Spleen (tissue), 11 donors: ENCODE results near the gene USP36. TPM values are rescaled to one million over a fixed set of nuclear protein-coding genes. Genes with fewer than 3 reads are reported as not detected.

Experiments used
- DNase-seq: peaks from one replicate; pipeline ENCODE4 v3.0.0-alpha.2; 2020
- H3K27ac ChIP-seq, 8 donors: fragments of 200-600 bp; sonication (generic) in 7 of 8; 1 replicate in 4 of 8; 2 replicates in 4 of 8; pipeline versions ENCODE4 v1.5.0 to v1.8.0; 2016 to 2021; ENCODE audit warnings: inconsistent platforms in 4 of 8, mild to moderate bottlenecking in 4 of 8, moderate library complexity in 1 of 8
- H3K27me3 ChIP-seq, 7 donors: fragments of 200-600 bp; sonication (generic) in 6 of 7; replicated peaks in 1 of 7; 1 replicate in 4 of 7; 2 replicates in 3 of 7; pipeline versions ENCODE4 v1.5.0 to v1.8.0; 2016 to 2021; ENCODE audit warnings: inconsistent platforms in 3 of 7, mild to moderate bottlenecking in 1 of 7
- H3K36me3 ChIP-seq, 6 donors: fragments of 200-600 bp; sonication (generic) in 5 of 6; 1 replicate in 4 of 6; 2 replicates in 2 of 6; pipeline versions ENCODE4 v1.5.0 to v1.8.0; 2016 to 2021; ENCODE audit warnings: inconsistent platforms in 2 of 6
- H3K4me1 ChIP-seq, 6 donors: fragments of 200-600 bp; sonication (generic) in 5 of 6; 1 replicate in 3 of 6; 2 replicates in 3 of 6; pipeline versions ENCODE4 v1.5.0 to v1.8.0; 2016 to 2021; ENCODE audit warnings: inconsistent platforms in 3 of 6
- H3K4me3 ChIP-seq, 8 donors: fragments of 200-600 bp; sonication (generic) in 7 of 8; 1 replicate in 4 of 8; 2 replicates in 4 of 8; pipeline versions ENCODE4 v1.5.0 to v1.8.0; 2016 to 2021; ENCODE audit warnings: inconsistent platforms in 4 of 8, mild to moderate bottlenecking in 4 of 8, moderate library complexity in 2 of 8
- H3K9me3 ChIP-seq, 8 donors: fragments of 200-600 bp; sonication (generic) in 7 of 8; 1 replicate in 4 of 8; 2 replicates in 4 of 8; pipeline versions ENCODE4 v1.5.0 to v1.8.0; 2016 to 2021; ENCODE audit warnings: inconsistent platforms in 4 of 8
- CTCF ChIP-seq, 11 experiments: fragments of 200-600 bp in 7 of 11; fragments of 450-650 bp in 4 of 11; sonication (generic) in 4 of 11; IDR thresholded peaks in 8 of 11; conservative IDR thresholded peaks in 3 of 11; 1 replicate in 7 of 11; 2 replicates in 4 of 11; pipeline versions ENCODE4 v1.4.0 to v1.8.0; 2016 to 2021; ENCODE audit warnings: antibody characterized with exemption in 11 of 11, inconsistent platforms in 4 of 11, mild to moderate bottlenecking in 1 of 11
- POLR2A ChIP-seq, 3 donors: fragments of 450-650 bp; IDR thresholded peaks; one replicate each; pipeline ENCODE4 v1.5.1; 2017; ENCODE audit warnings: antibody characterized with exemption in 3 of 3, mild to moderate bottlenecking in 1 of 3
- POLR2AphosphoS5 ChIP-seq, 3 donors: sonication (generic); formaldehyde crosslinking; IDR thresholded peaks; one replicate each; pipeline ENCODE4 v1.5.1; 2017; ENCODE audit warnings: antibody characterized with exemption in 3 of 3
- WGBS, 5 donors: extraction: QIAGEN DNeasy Blood & Tissue Kit in 3 of 5; methylation state at CpG; one replicate each; pipeline versions ENCODE4 v1.1.5 to v1.1.7; 2013 to 2018; 5-methylcytosine and 5-hydroxymethylcytosine counted together
- intact Hi-C: fragments of 100-400 bp; cut with DNase I; formaldehyde crosslinking; loops from one replicate; pipeline ENCODE4 v1.15.0; 2023; ENCODE audit warnings: low total_unique reads
- polyA plus RNA-seq, 3 donors: library from polyadenylated mRNA; stranded (reverse); fragments of 200-250 nt; gene quantifications; one replicate each; pipeline ENCODE4 v1.2.1, GENCODE V29; 2013
- total RNA-seq, 7 donors: library from RNA; depleted of rRNA in 3 of 7; stranded (reverse); fragments of >200 nt in 3 of 7; fragmentation: NEBNext Ultra II Directional in 4 of 7; extraction: Animal tissue kit (Norgen Biotek cat#: 25700) in 4 of 7; gene quantifications; one replicate each; pipeline versions ENCODE4 v1.1.0 to v1.2.1, GENCODE V29; 2016 to 2021
- donor health status: healthy with polysubstance abuse.
- donor health status: DM: no; HTN: no; CAD: no; lungs with moderate emphysema.
- donor health status: DM: no; HTN: no; CAD: no.
- donor health status: Bipolar disorder and iron deficiency.
- donor health status: healthy.
- donor health status: DM: no; HTN: no; CAD: no.
- donor health status: DM: yes; HTN: yes; CAD: no.

The USP36 gene
- total and polyA plus RNA-seq, 10 donors: 13.4 to 95.0 (median 51.6) TPM

GRCh38 chr17:78823282-78824046 lies 17.1 kb downstream of the USP36 start:
- intact Hi-C loops: no loop called here
- H3K27ac ChIP-seq: no peak overlapping the region
- DNase-seq: peak; percentile 45
- peaks cover 10 to 52% (median 28%) of the 10 kb centered on the region in 6 donors for H3K4me1 ChIP-seq
- TF ChIP-seq POLR2A (IDR thresholded peaks at IDR 0.05): no peak
- no peak for TF ChIP-seq POLR2AphosphoS5 (IDR thresholded peaks at IDR 0.05)
- TF ChIP-seq CTCF (IDR thresholded peaks at IDR 0.05 in 8 of 11, conservative IDR thresholded peaks at IDR 0.05 in 3 of 11): no peak
- H3K4me3 ChIP-seq: no peak overlapping the region
- H3K27me3 ChIP-seq: no peaks in the 10 kb centered on the region
- 78 to 90% (median 81%) methylated on average over 14 of the region's 14 CpGs for WGBS, 5 donors
- peaks cover 0 to 100% (median 95%) of the 10 kb centered on the region in 6 donors for H3K36me3 ChIP-seq
- H3K9me3 ChIP-seq: no peaks in the 10 kb centered on the region

- TF ChIP-seq POLR2AphosphoS5 (IDR thresholded peaks at IDR 0.05) (peak in 1 of 3 donors; percentile 7), POLR2A (IDR thresholded peaks at IDR 0.05) (no peak), CTCF (IDR thresholded peaks at IDR 0.05 in 8 of 11, conservative IDR thresholded peaks at IDR 0.05 in 3 of 11) (no peak)
- WGBS, 5 donors: 89 to 92% (median 91%) methylated on average over 5 to 14 of the region's 14 CpGs
- Histone ChIP-seq H3K27me3 (no peaks in the 10 kb centered on the region), H3K4me3 (no peak overlapping the region), H3K36me3 (peaks cover 0 to 100% (median 93%) of the 10 kb centered on the region in 6 donors), H3K4me1 (peaks cover 17 to 57% (median 36%) of the 10 kb centered on the region in 6 donors), H3K9me3 (no peaks in the 10 kb centered on the region), H3K27ac (no peak overlapping the region)
- intact Hi-C loops: no loop called here
- peak; percentile 48 for DNase-seq
These were observed 18.1 kb downstream of the USP36 start for GRCh38 chr17:78822552-78822951.

- peak; percentile 32 for DNase-seq
- peaks cover 0 to 100% (median 92%) of the 10 kb centered on the region in 6 donors for H3K36me3 ChIP-seq
- no peak overlapping the region for H3K4me3 ChIP-seq
- no peak for TF ChIP-seq POLR2A (IDR thresholded peaks at IDR 0.05)
- TF ChIP-seq CTCF (IDR thresholded peaks at IDR 0.05 in 8 of 11, conservative IDR thresholded peaks at IDR 0.05 in 3 of 11): no peak
- intact Hi-C loops: no loop called here
- 89 to 96% (median 95%) methylated on average over 8 of the region's 8 CpGs for WGBS, 5 donors
- H3K4me1 ChIP-seq: peaks cover 17 to 56% (median 37%) of the 10 kb centered on the region in 6 donors
- no peak overlapping the region for H3K27ac ChIP-seq
- H3K27me3 ChIP-seq: no peaks in the 10 kb centered on the region
- no peaks in the 10 kb centered on the region for H3K9me3 ChIP-seq
These were observed 18.7 kb downstream of the USP36 start for GRCh38 chr17:78821961-78822360.

GRCh38 chr17:78820841-78821240 lies 19.8 kb downstream of the USP36 start:
- H3K9me3 ChIP-seq: no peaks in the 10 kb centered on the region
- peaks cover 17 to 50% (median 34%) of the 10 kb centered on the region in 6 donors for H3K4me1 ChIP-seq
- no peaks in the 10 kb centered on the region for H3K27me3 ChIP-seq
- peaks cover 7 to 100% (median 90%) of the 10 kb centered on the region in 6 donors for H3K36me3 ChIP-seq
- no peak for TF ChIP-seq POLR2AphosphoS5 (IDR thresholded peaks at IDR 0.05)
- TF ChIP-seq POLR2A (IDR thresholded peaks at IDR 0.05): no peak
- peak overlapping the region in 1 of 8 donors; percentile 51 for H3K27ac ChIP-seq
- intact Hi-C loops: no loop called here
- no peak overlapping the region for H3K4me3 ChIP-seq
- WGBS, 5 donors: 92 to 97% (median 93%) methylated on average over 12 to 13 of the region's 13 CpGs
- DNase-seq: peak; percentile 40
